GM12801 (cell line): ENCODE data around the gene WDR54.

ENCODE experiments used
- CTCF ChIP-seq: IDR thresholded peaks from one replicate; pipeline ENCODE4 v1.5.1; 2011; ENCODE audit warnings: control low read depth; ENCODE audit not compliant: insufficient read length; ENCODE audit errors: extremely low read depth

Gene WDR54

GRCh38 chr2:74474899-74475298 lies 53.4 kb downstream of the WDR54 start:
- no peak for TF ChIP-seq CTCF
